Measurements from ENCODE around the gene CTSZ.

- TF ChIP-seq, protein P1, sequence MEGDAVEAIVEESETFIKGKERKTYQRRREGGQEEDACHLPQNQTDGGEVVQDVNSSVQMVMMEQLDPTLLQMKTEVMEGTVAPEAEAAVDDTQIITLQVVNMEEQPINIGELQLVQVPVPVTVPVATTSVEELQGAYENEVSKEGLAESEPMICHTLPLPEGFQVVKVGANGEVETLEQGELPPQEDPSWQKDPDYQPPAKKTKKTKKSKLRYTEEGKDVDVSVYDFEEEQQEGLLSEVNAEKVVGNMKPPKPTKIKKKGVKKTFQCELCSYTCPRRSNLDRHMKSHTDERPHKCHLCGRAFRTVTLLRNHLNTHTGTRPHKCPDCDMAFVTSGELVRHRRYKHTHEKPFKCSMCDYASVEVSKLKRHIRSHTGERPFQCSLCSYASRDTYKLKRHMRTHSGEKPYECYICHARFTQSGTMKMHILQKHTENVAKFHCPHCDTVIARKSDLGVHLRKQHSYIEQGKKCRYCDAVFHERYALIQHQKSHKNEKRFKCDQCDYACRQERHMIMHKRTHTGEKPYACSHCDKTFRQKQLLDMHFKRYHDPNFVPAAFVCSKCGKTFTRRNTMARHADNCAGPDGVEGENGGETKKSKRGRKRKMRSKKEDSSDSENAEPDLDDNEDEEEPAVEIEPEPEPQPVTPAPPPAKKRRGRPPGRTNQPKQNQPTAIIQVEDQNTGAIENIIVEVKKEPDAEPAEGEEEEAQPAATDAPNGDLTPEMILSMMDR (IDR thresholded peaks at IDR 0.05): no peak
- TF ChIP-seq EP300 (IDR thresholded peaks at IDR 0.05): no peak
Observed at GRCh38 chr20:59037386-59037785, 30.3 kb upstream of the CTSZ start.
